ENCODE measurements around the gene DNAJA1. TPM values are rescaled to one million over a fixed set of nuclear protein-coding genes. Genes with fewer than 3 reads are reported as not detected.

DNAJA1 gene
- total RNA-seq, 1 experiment from 2014 or later: 74.5 TPM

DNA sequence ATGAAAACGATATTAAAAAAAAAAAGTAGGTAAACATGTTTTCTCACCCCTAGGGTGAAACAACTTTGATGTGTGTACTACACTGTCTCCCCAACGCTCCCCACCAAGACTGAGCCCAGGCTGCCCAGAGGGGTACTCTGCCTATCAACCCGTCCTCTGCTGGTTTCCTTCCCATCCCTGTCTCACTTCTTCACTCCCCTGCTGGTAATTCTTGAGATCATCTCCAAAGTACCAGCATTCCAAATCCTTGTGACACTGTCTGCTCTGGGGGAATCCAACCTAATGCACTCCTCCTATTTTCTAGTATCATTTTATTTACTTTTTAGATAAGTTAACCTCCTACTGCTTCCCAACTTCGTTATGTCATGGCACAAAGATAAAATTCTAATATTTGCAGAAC lies 17.3 kb upstream of the DNAJA1 start (continued):
- TF ChIP-seq, protein P1, sequence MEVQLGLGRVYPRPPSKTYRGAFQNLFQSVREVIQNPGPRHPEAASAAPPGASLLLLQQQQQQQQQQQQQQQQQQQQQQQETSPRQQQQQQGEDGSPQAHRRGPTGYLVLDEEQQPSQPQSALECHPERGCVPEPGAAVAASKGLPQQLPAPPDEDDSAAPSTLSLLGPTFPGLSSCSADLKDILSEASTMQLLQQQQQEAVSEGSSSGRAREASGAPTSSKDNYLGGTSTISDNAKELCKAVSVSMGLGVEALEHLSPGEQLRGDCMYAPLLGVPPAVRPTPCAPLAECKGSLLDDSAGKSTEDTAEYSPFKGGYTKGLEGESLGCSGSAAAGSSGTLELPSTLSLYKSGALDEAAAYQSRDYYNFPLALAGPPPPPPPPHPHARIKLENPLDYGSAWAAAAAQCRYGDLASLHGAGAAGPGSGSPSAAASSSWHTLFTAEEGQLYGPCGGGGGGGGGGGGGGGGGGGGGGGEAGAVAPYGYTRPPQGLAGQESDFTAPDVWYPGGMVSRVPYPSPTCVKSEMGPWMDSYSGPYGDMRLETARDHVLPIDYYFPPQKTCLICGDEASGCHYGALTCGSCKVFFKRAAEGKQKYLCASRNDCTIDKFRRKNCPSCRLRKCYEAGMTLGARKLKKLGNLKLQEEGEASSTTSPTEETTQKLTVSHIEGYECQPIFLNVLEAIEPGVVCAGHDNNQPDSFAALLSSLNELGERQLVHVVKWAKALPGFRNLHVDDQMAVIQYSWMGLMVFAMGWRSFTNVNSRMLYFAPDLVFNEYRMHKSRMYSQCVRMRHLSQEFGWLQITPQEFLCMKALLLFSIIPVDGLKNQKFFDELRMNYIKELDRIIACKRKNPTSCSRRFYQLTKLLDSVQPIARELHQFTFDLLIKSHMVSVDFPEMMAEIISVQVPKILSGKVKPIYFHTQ (CRISPR knock-in tag; IDR thresholded peaks at IDR 0.05): no peak
- no peak for TF ChIP-seq ZNF219 (CRISPR knock-in tag; IDR thresholded peaks at IDR 0.05; ENCODE audit: borderline replicate concordance)
- TF ChIP-seq, protein P2, sequence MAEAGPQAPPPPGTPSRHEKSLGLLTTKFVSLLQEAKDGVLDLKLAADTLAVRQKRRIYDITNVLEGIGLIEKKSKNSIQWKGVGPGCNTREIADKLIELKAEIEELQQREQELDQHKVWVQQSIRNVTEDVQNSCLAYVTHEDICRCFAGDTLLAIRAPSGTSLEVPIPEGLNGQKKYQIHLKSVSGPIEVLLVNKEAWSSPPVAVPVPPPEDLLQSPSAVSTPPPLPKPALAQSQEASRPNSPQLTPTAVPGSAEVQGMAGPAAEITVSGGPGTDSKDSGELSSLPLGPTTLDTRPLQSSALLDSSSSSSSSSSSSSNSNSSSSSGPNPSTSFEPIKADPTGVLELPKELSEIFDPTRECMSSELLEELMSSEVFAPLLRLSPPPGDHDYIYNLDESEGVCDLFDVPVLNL (CRISPR knock-in tag; IDR thresholded peaks at IDR 0.05; ENCODE audit: borderline replicate concordance, low read depth): no peak
- TF ChIP-seq ZNF416 (CRISPR knock-in tag; IDR thresholded peaks at IDR 0.05): no peak
- TF ChIP-seq, protein P3, sequence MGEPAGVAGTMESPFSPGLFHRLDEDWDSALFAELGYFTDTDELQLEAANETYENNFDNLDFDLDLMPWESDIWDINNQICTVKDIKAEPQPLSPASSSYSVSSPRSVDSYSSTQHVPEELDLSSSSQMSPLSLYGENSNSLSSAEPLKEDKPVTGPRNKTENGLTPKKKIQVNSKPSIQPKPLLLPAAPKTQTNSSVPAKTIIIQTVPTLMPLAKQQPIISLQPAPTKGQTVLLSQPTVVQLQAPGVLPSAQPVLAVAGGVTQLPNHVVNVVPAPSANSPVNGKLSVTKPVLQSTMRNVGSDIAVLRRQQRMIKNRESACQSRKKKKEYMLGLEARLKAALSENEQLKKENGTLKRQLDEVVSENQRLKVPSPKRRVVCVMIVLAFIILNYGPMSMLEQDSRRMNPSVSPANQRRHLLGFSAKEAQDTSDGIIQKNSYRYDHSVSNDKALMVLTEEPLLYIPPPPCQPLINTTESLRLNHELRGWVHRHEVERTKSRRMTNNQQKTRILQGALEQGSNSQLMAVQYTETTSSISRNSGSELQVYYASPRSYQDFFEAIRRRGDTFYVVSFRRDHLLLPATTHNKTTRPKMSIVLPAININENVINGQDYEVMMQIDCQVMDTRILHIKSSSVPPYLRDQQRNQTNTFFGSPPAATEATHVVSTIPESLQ (CRISPR knock-in tag; IDR thresholded peaks at IDR 0.05): no peak
- TF ChIP-seq, protein P4, sequence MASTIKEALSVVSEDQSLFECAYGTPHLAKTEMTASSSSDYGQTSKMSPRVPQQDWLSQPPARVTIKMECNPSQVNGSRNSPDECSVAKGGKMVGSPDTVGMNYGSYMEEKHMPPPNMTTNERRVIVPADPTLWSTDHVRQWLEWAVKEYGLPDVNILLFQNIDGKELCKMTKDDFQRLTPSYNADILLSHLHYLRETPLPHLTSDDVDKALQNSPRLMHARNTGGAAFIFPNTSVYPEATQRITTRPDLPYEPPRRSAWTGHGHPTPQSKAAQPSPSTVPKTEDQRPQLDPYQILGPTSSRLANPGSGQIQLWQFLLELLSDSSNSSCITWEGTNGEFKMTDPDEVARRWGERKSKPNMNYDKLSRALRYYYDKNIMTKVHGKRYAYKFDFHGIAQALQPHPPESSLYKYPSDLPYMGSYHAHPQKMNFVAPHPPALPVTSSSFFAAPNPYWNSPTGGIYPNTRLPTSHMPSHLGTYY (CRISPR knock-in tag; IDR thresholded peaks at IDR 0.05): no peak

DNA sequence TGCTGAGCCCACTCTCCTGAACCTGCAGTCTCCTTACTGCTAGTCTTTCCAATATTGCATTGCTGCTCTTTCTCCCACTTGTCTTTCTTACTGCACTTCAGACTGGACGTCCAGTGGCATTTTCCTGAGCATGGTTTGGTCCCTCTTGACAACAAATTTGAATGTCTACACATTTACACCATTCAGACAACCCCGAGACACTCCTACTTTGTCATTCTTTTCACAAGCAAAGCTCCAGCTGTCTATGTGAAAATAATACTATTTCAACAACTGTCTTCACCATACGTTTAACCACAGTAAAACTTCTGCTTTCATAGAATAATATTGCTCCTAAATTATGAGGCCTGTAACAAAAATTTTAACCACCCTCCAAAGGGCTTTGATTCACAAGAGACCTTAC lies 13.2 kb upstream of the DNAJA1 start:
- Mint-ChIP-seq H3K36me3 (no peaks in the 10 kb centered on the region), H3K27ac (no peak overlapping the region), H3K27me3 (ENCODE audit: low read depth) (no peaks in the 10 kb centered on the region), H3K4me1 (peaks cover 27% of the 10 kb centered on the region), H3K4me3 (no peak overlapping the region), H3K9me3 (no peaks in the 10 kb centered on the region)
- DNase-seq (ENCODE audit: low spot score): no peak
- ChIA-PET CTCF (no interaction called here), POLR2A (interaction anchor here (2.2 kb wide), 1 partner anchor 13 kb away, joined by 10 read pairs; the partner anchor contains the start of gene DNAJA1)
- TF ChIP-seq, protein P5, sequence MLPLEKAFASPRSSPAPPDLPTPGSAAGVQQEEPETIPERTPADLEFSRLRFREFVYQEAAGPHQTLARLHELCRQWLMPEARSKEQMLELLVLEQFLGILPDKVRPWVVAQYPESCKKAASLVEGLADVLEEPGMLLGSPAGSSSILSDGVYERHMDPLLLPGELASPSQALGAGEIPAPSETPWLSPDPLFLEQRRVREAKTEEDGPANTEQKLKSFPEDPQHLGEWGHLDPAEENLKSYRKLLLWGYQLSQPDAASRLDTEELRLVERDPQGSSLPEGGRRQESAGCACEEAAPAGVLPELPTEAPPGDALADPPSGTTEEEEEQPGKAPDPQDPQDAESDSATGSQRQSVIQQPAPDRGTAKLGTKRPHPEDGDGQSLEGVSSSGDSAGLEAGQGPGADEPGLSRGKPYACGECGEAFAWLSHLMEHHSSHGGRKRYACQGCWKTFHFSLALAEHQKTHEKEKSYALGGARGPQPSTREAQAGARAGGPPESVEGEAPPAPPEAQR (CRISPR knock-in tag; IDR thresholded peaks at IDR 0.05): no peak
- TF ChIP-seq MYBL2 (CRISPR knock-in tag; IDR thresholded peaks at IDR 0.05) (no peak), CREM (CRISPR knock-in tag; IDR thresholded peaks at IDR 0.05) (no peak), RELA (CRISPR knock-in tag; IDR thresholded peaks at IDR 0.05; ENCODE audit: borderline replicate concordance) (no peak), SMAD4 (CRISPR knock-in tag; IDR thresholded peaks at IDR 0.05) (no peak), OVOL2 (CRISPR knock-in tag; IDR thresholded peaks at IDR 0.05; ENCODE audit: borderline replicate concordance) (no peak)
- TF ChIP-seq, protein P2 (CRISPR knock-in tag; IDR thresholded peaks at IDR 0.05; ENCODE audit: borderline replicate concordance, low read depth): no peak
- TF ChIP-seq, protein P6, sequence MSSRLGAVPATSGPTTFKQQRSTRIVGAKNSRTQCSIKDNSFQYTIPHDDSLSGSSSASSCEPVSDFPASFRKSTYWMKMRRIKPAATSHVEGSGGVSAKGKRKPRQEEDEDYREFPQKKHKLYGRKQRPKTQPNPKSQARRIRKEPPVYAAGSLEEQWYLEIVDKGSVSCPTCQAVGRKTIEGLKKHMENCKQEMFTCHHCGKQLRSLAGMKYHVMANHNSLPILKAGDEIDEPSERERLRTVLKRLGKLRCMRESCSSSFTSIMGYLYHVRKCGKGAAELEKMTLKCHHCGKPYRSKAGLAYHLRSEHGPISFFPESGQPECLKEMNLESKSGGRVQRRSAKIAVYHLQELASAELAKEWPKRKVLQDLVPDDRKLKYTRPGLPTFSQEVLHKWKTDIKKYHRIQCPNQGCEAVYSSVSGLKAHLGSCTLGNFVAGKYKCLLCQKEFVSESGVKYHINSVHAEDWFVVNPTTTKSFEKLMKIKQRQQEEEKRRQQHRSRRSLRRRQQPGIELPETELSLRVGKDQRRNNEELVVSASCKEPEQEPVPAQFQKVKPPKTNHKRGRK (CRISPR knock-in tag; IDR thresholded peaks at IDR 0.05; ENCODE audit: borderline replicate concordance): no peak
- ATAC-seq: no peak

All from WTC11 (cell line).